GM12878 (cell line): ENCODE results near the gene PHPT1. TPM values are rescaled to one million over a fixed set of nuclear protein-coding genes. Genes with fewer than 3 reads are reported as not detected.

Source experiments
- BHLHE40 ChIP-seq, 2 experiments: fragments of 450-650 bp in 1 of 2; IDR thresholded peaks; 2 replicates each; pipeline ENCODE4 v1.6.1; 2011 to 2017; ENCODE audit warnings: low read depth in 2 of 2, borderline replicate concordance in 1 of 2, improper control_type of control experiment in 1 of 2, low read length in 1 of 2, mild to moderate bottlenecking in 1 of 2
- BRCA1 ChIP-seq: IDR thresholded peaks from 2 replicates; pipeline ENCODE4 v1.6.1; 2011; ENCODE audit warnings: low read depth, low read length, improper control_type of control experiment
- CUX1 ChIP-seq: IDR thresholded peaks from 2 replicates; pipeline ENCODE4 v1.6.1; 2012; ENCODE audit warnings: improper control_type of control experiment, low read depth, low read length; ENCODE audit not compliant: insufficient replicate concordance
- EED ChIP-seq: sonication (generic); IDR thresholded peaks from 2 replicates; pipeline ENCODE4 v1.6.1; 2016; ENCODE audit warnings: antibody characterized with exemption, low read depth
- ETV6 ChIP-seq, 2 experiments: fragments of 450-650 bp in 1 of 2; IDR thresholded peaks in 1 of 2; conservative IDR thresholded peaks in 1 of 2; 2 replicates each; pipeline ENCODE4 v1.6.1; 2014; ENCODE audit warnings: antibody characterized with exemption in 1 of 2, borderline replicate concordance in 1 of 2, low read depth in 1 of 2, mild to moderate bottlenecking in 1 of 2, moderate library complexity in 1 of 2
- EZH2 ChIP-seq: IDR thresholded peaks from 2 replicates; pipeline ENCODE4 v1.6.1; 2012; ENCODE audit warnings: low read depth, mild to moderate bottlenecking, control low read depth, inconsistent platforms, low read length, borderline replicate concordance; ENCODE audit not compliant: control insufficient read depth
- FOS ChIP-seq: IDR thresholded peaks from 3 replicates; pipeline ENCODE4 v1.6.1; 2011; ENCODE audit warnings: borderline replicate concordance; ENCODE audit not compliant: insufficient read length; ENCODE audit errors: extremely low read depth
- FOXM1 ChIP-seq: IDR thresholded peaks from 2 replicates; pipeline ENCODE4 v1.6.1; 2012; ENCODE audit warnings: low read depth, mild to moderate bottlenecking, inconsistent platforms, low read length, moderate library complexity
- GATAD2B ChIP-seq: fragments of 450-650 bp; conservative IDR thresholded peaks from 2 replicates; pipeline ENCODE4 v1.6.1; 2017; ENCODE audit warnings: low read depth, mild to moderate bottlenecking, moderate library complexity
- HDAC2 ChIP-seq: fragments of 200-600 bp; sonication (generic); IDR thresholded peaks from 2 replicates; pipeline ENCODE4 v1.6.1; 2017
- IKZF2 ChIP-seq, 2 experiments: fragments of 450-650 bp; IDR thresholded peaks; 2 replicates each; pipeline ENCODE4 v1.6.1; 2017; ENCODE audit warnings: mild to moderate bottlenecking in 2 of 2, moderate library complexity in 2 of 2
- JUND ChIP-seq: IDR thresholded peaks from 2 replicates; pipeline ENCODE4 v1.6.1; 2012; ENCODE audit warnings: low read depth, mild to moderate bottlenecking, low read length, improper control_type of control experiment, moderate library complexity
- LARP7 ChIP-seq: fragments of 450-650 bp; IDR thresholded peaks from 2 replicates; pipeline ENCODE4 v1.6.1; 2017; ENCODE audit warnings: mild to moderate bottlenecking
- MEF2B ChIP-seq: fragments of 450-650 bp; IDR thresholded peaks from 2 replicates; pipeline ENCODE4 v1.6.1; 2018; ENCODE audit warnings: mild to moderate bottlenecking, moderate library complexity; ENCODE audit not compliant: partially characterized antibody, poor library complexity, severe bottlenecking
- MTA2 ChIP-seq: fragments of 450-650 bp; IDR thresholded peaks from 2 replicates; pipeline ENCODE4 v1.6.1; 2016; ENCODE audit warnings: low read depth, mild to moderate bottlenecking, moderate library complexity
- MXI1 ChIP-seq: fragments of 150-350 bp; IDR thresholded peaks from 2 replicates; pipeline ENCODE4 v1.6.1; 2011; ENCODE audit warnings: low read depth, mild to moderate bottlenecking, inconsistent platforms, low read length, improper control_type of control experiment
- NBN ChIP-seq: fragments of 450-650 bp; IDR thresholded peaks from 2 replicates; pipeline ENCODE4 v1.6.1; 2016
- NFXL1 ChIP-seq: fragments of 450-650 bp; IDR thresholded peaks from 2 replicates; pipeline ENCODE4 v1.6.1; 2017; ENCODE audit warnings: antibody characterized with exemption, mild to moderate bottlenecking, borderline replicate concordance
- NKRF ChIP-seq: fragments of 450-650 bp; conservative IDR thresholded peaks from 2 replicates; pipeline ENCODE4 v1.6.1; 2017; ENCODE audit warnings: mild to moderate bottlenecking, moderate library complexity
- POLR2AphosphoS2 ChIP-seq: IDR thresholded peaks from 2 replicates; pipeline ENCODE4 v1.6.1; 2011; ENCODE audit warnings: low read depth, mild to moderate bottlenecking, low read length, improper control_type of control experiment, moderate library complexity
- RFX5 ChIP-seq: IDR thresholded peaks from 2 replicates; pipeline ENCODE4 v1.6.1; 2011; ENCODE audit warnings: low read depth, low read length, improper control_type of control experiment
- RUNX3 ChIP-seq: IDR thresholded peaks from 2 replicates; pipeline ENCODE4 v1.6.1; 2012; ENCODE audit warnings: low read length, inconsistent platforms
- SUZ12 ChIP-seq: fragments of 200-600 bp; sonication (generic); IDR thresholded peaks from one replicate; pipeline ENCODE4 v1.6.1; 2018; ENCODE audit warnings: antibody characterized with exemption, mild to moderate bottlenecking; ENCODE audit not compliant: unreplicated experiment
- ZNF24 ChIP-seq: fragments of 450-650 bp; IDR thresholded peaks from 2 replicates; pipeline ENCODE4 v1.6.1; 2017; ENCODE audit warnings: antibody characterized with exemption, mild to moderate bottlenecking
- polyA plus RNA-seq, 11 experiments: library from polyadenylated mRNA; depleted of rRNA in 4 of 11; unstranded in 6 of 11; stranded (reverse) in 5 of 11; fragments of >200 nt; fragmentation: Nextera tagmentation in 4 of 11; fragmentation: Illumina TruSeq in 1 of 11; extraction: Ambion mirVana in 4 of 11; extraction: Trizol in 1 of 11; gene quantifications; 1 replicate in 1 of 11; 2 replicates in 10 of 11; pipeline versions ENCODE4 v1.2.1 to v1.2.3, GENCODE V29; 2011 to 2016; ENCODE audit warnings: inconsistent platforms in 2 of 11, missing spikeins in 2 of 11, low read depth in 1 of 11
- total RNA-seq, 4 experiments: library from RNA; depleted of rRNA in 3 of 4; stranded (reverse); fragments of >200 nt in 3 of 4; fragmentation: Illumina TruSeq in 1 of 4; extraction: Trizol in 1 of 4; gene quantifications; 2 replicates each; pipeline versions ENCODE4 v1.2.1 to v1.2.3, GENCODE V29; 2013 to 2021

Gene PHPT1
- total and polyA plus RNA-seq, 10 of the 15 experiments (the other 5 are each of a cell fraction or from before 2014, with no cell fraction given), result 56.2 to 323 (median 140) TPM

DNA sequence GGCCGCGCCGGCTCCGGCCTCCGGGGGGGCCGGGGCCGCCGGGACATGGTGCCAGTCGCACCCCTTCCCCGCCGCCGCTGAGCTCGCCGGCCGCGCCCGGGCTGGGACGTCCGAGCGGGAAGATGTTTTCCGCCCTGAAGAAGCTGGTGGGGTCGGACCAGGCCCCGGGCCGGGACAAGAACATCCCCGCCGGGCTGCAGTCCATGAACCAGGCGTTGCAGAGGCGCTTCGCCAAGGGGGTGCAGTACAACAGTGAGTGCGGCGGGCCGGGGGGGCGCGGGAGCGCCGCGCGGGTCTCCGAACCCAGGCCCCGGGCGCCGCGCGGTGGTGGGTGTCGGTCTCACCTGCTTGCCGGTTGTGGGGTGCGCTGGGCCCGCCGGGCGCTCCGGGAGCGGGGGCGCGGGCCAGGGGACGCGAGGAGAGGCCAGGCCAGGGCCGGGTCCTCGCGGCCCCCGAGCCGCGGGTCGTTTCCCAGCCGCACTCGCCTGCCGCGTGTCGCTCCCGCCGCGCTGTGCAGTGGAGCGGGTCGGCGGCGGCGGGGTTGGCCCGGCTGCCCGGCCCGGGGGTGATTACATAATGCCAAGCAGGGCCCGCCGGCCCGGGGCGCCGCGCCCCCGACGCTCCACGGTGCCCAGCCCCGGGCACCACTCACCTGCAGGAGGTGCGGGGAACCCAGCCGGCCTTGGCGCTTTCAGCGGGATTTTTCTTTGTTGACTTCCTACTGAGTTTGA, 41.0 kb upstream of the PHPT1 start (continued):
- TF ChIP-seq CUX1, result no peak
- no peak for TF ChIP-seq NFXL1
- TF ChIP-seq FOXM1, result no peak
- TF ChIP-seq BHLHE40 (IDR thresholded peaks at IDR 0.05; ENCODE audit: borderline replicate concordance in 1 of 2, low read depth in 2 of 2, low read length in 1 of 2), result peak in 1 of 2 experiments; percentile 45; a peak in 2 of 4 replicates
- TF ChIP-seq MTA2, result no peak
- TF ChIP-seq NKRF, result no peak; the same call in 1 of the 2 replicates
- no peak for TF ChIP-seq JUND
- 0 out of 2 replicates have a peak, but pooled peaks have one; percentile 72 for TF ChIP-seq LARP7
- no peak for TF ChIP-seq SUZ12
- TF ChIP-seq MEF2B, result no peak
- TF ChIP-seq POLR2AphosphoS2, result no peak
- no peak for TF ChIP-seq RFX5
- no peak for TF ChIP-seq NBN
- TF ChIP-seq FOS, result no peak
- no peak for TF ChIP-seq EZH2
- no peak for TF ChIP-seq EED
- no peak for TF ChIP-seq BRCA1
- no peak for TF ChIP-seq ZNF24
- TF ChIP-seq HDAC2, result no peak
- TF ChIP-seq ETV6 (conservative IDR thresholded peaks at IDR 0.05 in 1 of 2, IDR thresholded peaks at IDR 0.05 in 1 of 2; ENCODE audit: borderline replicate concordance in 1 of 2, low read depth in 1 of 2), result no peak
- TF ChIP-seq RUNX3, result no peak
- TF ChIP-seq IKZF2 (IDR thresholded peaks at IDR 0.05), result no peak
- TF ChIP-seq MXI1, result no peak
- 0 out of 2 replicates have a peak, but pooled peaks have one; percentile 31 for TF ChIP-seq GATAD2B
